ENCODE results near the gene CBFA2T3. TPM values are rescaled to one million over a fixed set of nuclear protein-coding genes. Genes with fewer than 3 reads are reported as not detected.
"Not testable (repeated sequence)": the region's sequence is repeated elsewhere in the genome, so short reads cannot be mapped to it uniquely, and the experiment has no call there.

CBFA2T3 gene
- total RNA-seq, 1 experiment from 2014 or later = 0.64 TPM

- in situ Hi-C loops (cut with HindIII; ENCODE audit: low sequenced_read_pairs); DNase-seq (ENCODE audit: low spot score): not testable (repeated sequence)
These were observed 58.1 kb downstream of the CBFA2T3 start for GRCh38 chr16:88918896-88919295.

- no peak for DNase-seq (ENCODE audit: low spot score)
- in situ Hi-C loops (cut with HindIII; ENCODE audit: low sequenced_read_pairs) = no loop called here
These were observed 58.9 kb downstream of the CBFA2T3 start for GRCh38 chr16:88917915-88918627.

- DNase-seq (ENCODE audit: low spot score) = no peak
These were observed 59.7 kb downstream of the CBFA2T3 start for GRCh38 chr16:88917146-88917914.

GRCh38 chr16:88915639-88916327 lies 61.2 kb downstream of the CBFA2T3 start:
- in situ Hi-C loops (cut with HindIII; ENCODE audit: low sequenced_read_pairs) = no loop called here
- DNase-seq (ENCODE audit: low spot score) = no peak

More at GRCh38 chr16:88917146-88917914, 59.7 kb downstream of the CBFA2T3 start:
- in situ Hi-C loops (cut with HindIII; ENCODE audit: low sequenced_read_pairs) = no loop called here

- in situ Hi-C loops (cut with HindIII; ENCODE audit: low sequenced_read_pairs) = no loop called here
- DNase-seq (ENCODE audit: low spot score) = no peak
These were observed 62.1 kb downstream of the CBFA2T3 start for GRCh38 chr16:88914750-88915368.

- in situ Hi-C loops (cut with HindIII; ENCODE audit: low sequenced_read_pairs) = no loop called here
These were observed 63.1 kb downstream of the CBFA2T3 start for GRCh38 chr16:88913870-88914269.

GRCh38 chr16:88913001-88913612 lies 63.9 kb downstream of the CBFA2T3 start:
- in situ Hi-C loops (cut with HindIII; ENCODE audit: low sequenced_read_pairs) = no loop called here
- no peak for DNase-seq (ENCODE audit: low spot score)

More at GRCh38 chr16:88913870-88914269, 63.1 kb downstream of the CBFA2T3 start:
- no peak for DNase-seq (ENCODE audit: low spot score)

- in situ Hi-C loops (cut with HindIII; ENCODE audit: low sequenced_read_pairs) = no loop called here
- DNase-seq (ENCODE audit: low spot score) = no peak
These were observed 64.5 kb downstream of the CBFA2T3 start for GRCh38 chr16:88912556-88912955.

- in situ Hi-C loops (cut with HindIII; ENCODE audit: low sequenced_read_pairs) = no loop called here
- no peak for DNase-seq (ENCODE audit: low spot score)
These were observed 65.1 kb downstream of the CBFA2T3 start for GRCh38 chr16:88911946-88912310.

- DNase-seq (ENCODE audit: low spot score) = peak; percentile 53
- in situ Hi-C loops (cut with HindIII; ENCODE audit: low sequenced_read_pairs) = no loop called here
These were observed 65.7 kb downstream of the CBFA2T3 start for GRCh38 chr16:88911136-88911945.

- peak; percentile 54 for DNase-seq (ENCODE audit: low spot score)
- in situ Hi-C loops (cut with HindIII; ENCODE audit: low sequenced_read_pairs) = no loop called here
These were observed 66.5 kb downstream of the CBFA2T3 start for GRCh38 chr16:88910284-88911135.

- in situ Hi-C loops (cut with HindIII; ENCODE audit: low sequenced_read_pairs) = no loop called here
- no peak for DNase-seq (ENCODE audit: low spot score)
These were observed 67.4 kb downstream of the CBFA2T3 start for GRCh38 chr16:88909431-88910210.

GRCh38 chr16:88908307-88908706 lies 68.7 kb downstream of the CBFA2T3 start:
- in situ Hi-C loops (cut with HindIII; ENCODE audit: low sequenced_read_pairs) = no loop called here
- DNase-seq (ENCODE audit: low spot score) = no peak

GRCh38 chr16:88907768-88908167 lies 69.2 kb downstream of the CBFA2T3 start:
- DNase-seq (ENCODE audit: low spot score) = no peak
- in situ Hi-C loops (cut with HindIII; ENCODE audit: low sequenced_read_pairs) = no loop called here

GRCh38 chr16:88906535-88907105 lies 70.4 kb downstream of the CBFA2T3 start:
- in situ Hi-C loops (cut with HindIII; ENCODE audit: low sequenced_read_pairs) = no loop called here

GRCh38 chr16:88906020-88906419 lies 71.0 kb downstream of the CBFA2T3 start:
- in situ Hi-C loops (cut with HindIII; ENCODE audit: low sequenced_read_pairs) = no loop called here
- DNase-seq (ENCODE audit: low spot score) = no peak

More at GRCh38 chr16:88906535-88907105, 70.4 kb downstream of the CBFA2T3 start:
- DNase-seq (ENCODE audit: low spot score) = no peak

Measured in G401 (cell line).